ENCODE measurements around the gene CAMK2N1.

- no peak for TF ChIP-seq CTCF (IDR thresholded peaks at IDR 0.05)
- no peak for TF ChIP-seq POLR2A (IDR thresholded peaks at IDR 0.05)
- no peak for TF ChIP-seq EP300 (IDR thresholded peaks at IDR 0.05; ENCODE audit: low read depth)
- no peak for TF ChIP-seq POLR2AphosphoS5 (IDR thresholded peaks at IDR 0.05)
Measured at GRCh38 chr1:20448671-20449071, 37.3 kb downstream of the CAMK2N1 start.

All from transverse colon (tissue), 4 donors.